Liver (tissue), 3 donors: Measurements from ENCODE around the gene TMEM214.

Experiments used
- CTCF ChIP-seq: fragments of 150-350 bp; IDR thresholded peaks from 2 replicates; pipeline ENCODE4 v1.5.1; 2017; ENCODE audit warnings: improper control_type of control experiment, low read depth, low read length; ENCODE audit not compliant: missing input control
- EGR1 ChIP-seq, 2 donors: IDR thresholded peaks; 2 replicates each; pipeline ENCODE4 v1.6.1; 2016 to 2018; ENCODE audit warnings: antibody characterized with exemption in 2 of 2, low read depth in 2 of 2
- RAD21 ChIP-seq, 2 donors: IDR thresholded peaks; 2 replicates each; pipeline ENCODE4 v1.6.1; 2016; ENCODE audit warnings: antibody characterized with exemption in 2 of 2, mild to moderate bottlenecking in 2 of 2
- REST ChIP-seq: IDR thresholded peaks from 2 replicates; pipeline ENCODE4 v1.6.1; 2016; ENCODE audit warnings: antibody characterized with exemption, mild to moderate bottlenecking
- donor health status: healthy.
- donor health status: healthy.

- TF ChIP-seq CTCF: no peak
- no peak for TF ChIP-seq RAD21 (IDR thresholded peaks at IDR 0.05)
- peak; percentile 47 for TF ChIP-seq REST
- TF ChIP-seq EGR1 (IDR thresholded peaks at IDR 0.05; ENCODE audit: low read depth in 2 of 2): no peak
Measured at GRCh38 chr2:26985807-26986206, 47.0 kb upstream of the TMEM214 start.
